BE2C (cell line): ENCODE results near the gene OSBPL2.

ENCODE experiments used
- DNase-seq: peaks from one replicate; pipeline ENCODE4 v3.0.0-alpha.2; 2020
- H3K27me3 ChIP-seq: fragments of 250-450 bp; sonication (Bioruptor Pico); 2 replicates; pipeline ENCODE4 v1.5.1; 2020; ENCODE audit warnings: mild to moderate bottlenecking
- H3K36me3 ChIP-seq: fragments of 250-450 bp; sonication (Bioruptor Pico); 2 replicates; pipeline ENCODE4 v1.5.1; 2020; ENCODE audit warnings: mild to moderate bottlenecking
- H3K4me1 ChIP-seq: fragments of 250-450 bp; sonication (Bioruptor Pico); 2 replicates; pipeline ENCODE4 v1.5.1; 2020
- H3K4me3 ChIP-seq: 2 replicates; pipeline ENCODE4 v1.5.1; 2011; ENCODE audit warnings: low read depth, low read length
- H3K9me3 ChIP-seq: fragments of 250-450 bp; sonication (Bioruptor Pico); 2 replicates; pipeline ENCODE4 v1.5.1; 2020
- CTCF ChIP-seq: IDR thresholded peaks from 2 replicates; pipeline ENCODE4 v1.5.1; 2012; ENCODE audit warnings: mild to moderate bottlenecking, low read depth, low read length

Gene OSBPL2

GRCh38 chr20:62315773-62316172, 77.5 kb downstream of the OSBPL2 start:
- H3K36me3 ChIP-seq: no peaks in the 10 kb centered on the region; the same call in 1 of the 2 replicates
- no peak overlapping the region for H3K4me3 ChIP-seq
- no peaks in the 10 kb centered on the region for H3K4me1 ChIP-seq
- no peaks in the 10 kb centered on the region; the same call in 1 of the 2 replicates for H3K9me3 ChIP-seq
- H3K27me3 ChIP-seq: no peaks in the 10 kb centered on the region
- DNase-seq: no peak
- TF ChIP-seq CTCF: no peak

GRCh38 chr20:62316331-62317166, 78.2 kb downstream of the OSBPL2 start:
- no peaks in the 10 kb centered on the region; the same call in 1 of the 2 replicates for H3K9me3 ChIP-seq
- no peaks in the 10 kb centered on the region for H3K4me1 ChIP-seq
- H3K27me3 ChIP-seq: no peaks in the 10 kb centered on the region
- H3K4me3 ChIP-seq: no peak overlapping the region
- TF ChIP-seq CTCF: no peak
- no peak for DNase-seq
- no peaks in the 10 kb centered on the region; the same call in 1 of the 2 replicates for H3K36me3 ChIP-seq

GRCh38 chr20:62317167-62317655, 78.9 kb downstream of the OSBPL2 start:
- TF ChIP-seq CTCF: no peak
- no peaks in the 10 kb centered on the region for H3K27me3 ChIP-seq
- no peaks in the 10 kb centered on the region for H3K4me1 ChIP-seq
- no peak for DNase-seq
- no peaks in the 10 kb centered on the region; the same call in 1 of the 2 replicates for H3K9me3 ChIP-seq
- no peak overlapping the region for H3K4me3 ChIP-seq
- no peaks in the 10 kb centered on the region; the same call in 1 of the 2 replicates for H3K36me3 ChIP-seq

DNA sequence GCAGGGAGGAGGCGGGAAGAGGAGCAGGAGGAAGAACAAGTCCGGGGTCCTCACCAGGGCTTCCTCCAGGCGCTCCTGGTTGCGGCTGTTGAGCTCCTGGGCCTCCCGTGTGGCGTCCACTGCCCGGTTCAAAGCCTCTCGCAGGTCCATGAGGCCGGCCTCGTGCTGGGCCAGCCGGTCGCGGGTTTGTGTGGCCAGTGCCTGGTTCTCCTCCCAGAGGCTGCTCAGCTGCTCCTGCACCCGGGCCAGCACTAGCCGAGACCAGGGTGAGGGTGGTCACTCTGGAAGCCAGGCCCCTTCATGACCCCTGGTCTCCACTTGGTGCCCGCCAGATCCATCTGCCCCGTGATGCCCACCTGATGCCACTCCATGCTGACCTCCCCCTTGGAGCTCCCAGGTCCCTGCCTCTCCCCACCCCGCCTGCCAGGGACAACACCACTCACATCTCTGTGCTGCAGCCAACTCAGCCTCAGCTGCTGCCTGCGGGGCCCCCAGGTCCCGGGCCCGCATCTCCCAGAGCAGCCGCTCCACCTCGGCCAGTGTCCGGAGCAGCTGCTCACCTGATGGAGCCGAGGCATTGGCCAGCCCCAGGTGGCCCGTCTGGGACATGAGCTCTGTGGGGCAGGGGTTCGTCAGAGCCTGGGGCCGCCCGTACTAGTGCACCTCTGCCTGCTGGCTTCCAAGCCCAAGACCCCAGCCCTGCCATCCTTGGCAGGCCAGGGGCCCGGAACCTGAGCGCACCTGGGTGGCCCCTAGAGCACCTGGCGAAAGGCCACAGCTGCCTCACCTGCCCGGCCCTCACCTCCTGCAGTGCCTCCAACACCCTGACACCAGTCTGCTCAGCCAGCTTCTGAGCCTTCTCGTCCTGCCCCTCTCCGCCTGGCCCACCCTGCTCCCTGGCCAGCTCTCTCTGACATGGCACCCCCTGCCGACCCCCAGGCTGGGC, 80.4 kb downstream of the OSBPL2 start:
- no peaks in the 10 kb centered on the region for H3K27me3 ChIP-seq
- H3K4me1 ChIP-seq: no peaks in the 10 kb centered on the region
- no peak for DNase-seq
- no peak overlapping the region for H3K4me3 ChIP-seq
- no peaks in the 10 kb centered on the region; the same call in 1 of the 2 replicates for H3K36me3 ChIP-seq
- no peaks in the 10 kb centered on the region; the same call in 1 of the 2 replicates for H3K9me3 ChIP-seq
- TF ChIP-seq CTCF: no peak

DNA sequence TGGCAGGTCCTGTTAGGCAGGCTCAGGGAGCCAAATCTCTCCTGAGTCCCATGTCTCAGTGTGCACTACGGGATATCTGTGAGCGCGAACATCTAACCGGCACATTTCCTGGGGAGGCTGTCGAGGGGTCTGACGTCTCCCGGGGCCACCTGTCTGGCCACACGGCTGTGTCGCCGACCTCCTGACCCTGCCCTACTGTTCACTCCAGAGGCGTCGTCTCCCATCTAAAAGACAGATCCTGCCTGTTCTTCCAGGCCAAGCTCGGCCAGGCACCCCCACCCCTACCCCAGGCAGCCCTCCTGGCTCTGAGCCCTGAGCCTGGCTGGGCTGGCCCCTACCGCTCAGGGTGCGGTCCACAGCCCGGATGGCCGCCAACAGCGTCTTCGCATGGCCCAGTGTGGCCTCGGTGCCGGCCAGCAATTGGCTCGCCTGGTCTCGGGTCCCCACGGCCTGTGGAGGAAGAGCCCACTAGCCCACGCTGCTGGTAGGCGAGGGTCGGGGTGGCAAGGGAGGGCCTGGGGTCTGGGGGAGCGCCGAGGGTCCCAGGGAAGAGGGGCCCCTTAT, 81.1 kb downstream of the OSBPL2 start:
- Histone ChIP-seq H3K9me3 (no peaks in the 10 kb centered on the region; the same call in 1 of the 2 replicates), H3K4me1 (no peaks in the 10 kb centered on the region), H3K4me3 (no peak overlapping the region), H3K36me3 (no peaks in the 10 kb centered on the region; the same call in 1 of the 2 replicates), H3K27me3 (no peaks in the 10 kb centered on the region)
- DNase-seq: no peak
- no peak for TF ChIP-seq CTCF
